ENCODE data around the gene CDADC1.
"Not testable (repeated sequence)": the region's sequence is repeated elsewhere in the genome, so short reads cannot be mapped to it uniquely, and the experiment has no call there.

Gene CDADC1

GRCh38 chr13:49238621-49239020, 9.1 kb upstream of the CDADC1 start:
- DNase-seq (ENCODE audit: low read depth) = no peak

DNA sequence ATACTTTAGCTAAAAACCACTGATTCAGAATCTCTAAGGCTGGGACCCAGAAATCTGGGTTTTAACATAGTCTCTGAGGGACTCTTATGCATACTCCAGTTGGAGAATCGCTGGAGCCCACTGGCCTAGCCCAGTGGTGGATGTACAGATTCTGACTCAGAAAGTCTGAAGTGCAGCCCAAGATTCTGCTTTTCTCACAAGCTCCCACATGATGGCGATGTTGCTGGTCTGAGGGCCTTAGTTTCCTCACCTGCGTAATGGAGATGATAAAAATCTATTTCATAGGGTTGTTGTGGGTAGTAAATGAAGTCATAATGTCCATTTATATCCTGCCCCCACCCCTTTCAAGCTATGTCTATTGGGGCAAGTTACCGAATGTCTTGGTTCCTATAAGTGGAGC, 7.7 kb upstream of the CDADC1 start:
- DNase-seq (ENCODE audit: low read depth) = no peak

- no peak for DNase-seq (ENCODE audit: low read depth)
Measured at GRCh38 chr13:49241296-49241695, 6.4 kb upstream of the CDADC1 start.

GRCh38 chr13:49245101-49245500, 2.6 kb upstream of the CDADC1 start:
- DNase-seq (ENCODE audit: low read depth) = no peak

DNA sequence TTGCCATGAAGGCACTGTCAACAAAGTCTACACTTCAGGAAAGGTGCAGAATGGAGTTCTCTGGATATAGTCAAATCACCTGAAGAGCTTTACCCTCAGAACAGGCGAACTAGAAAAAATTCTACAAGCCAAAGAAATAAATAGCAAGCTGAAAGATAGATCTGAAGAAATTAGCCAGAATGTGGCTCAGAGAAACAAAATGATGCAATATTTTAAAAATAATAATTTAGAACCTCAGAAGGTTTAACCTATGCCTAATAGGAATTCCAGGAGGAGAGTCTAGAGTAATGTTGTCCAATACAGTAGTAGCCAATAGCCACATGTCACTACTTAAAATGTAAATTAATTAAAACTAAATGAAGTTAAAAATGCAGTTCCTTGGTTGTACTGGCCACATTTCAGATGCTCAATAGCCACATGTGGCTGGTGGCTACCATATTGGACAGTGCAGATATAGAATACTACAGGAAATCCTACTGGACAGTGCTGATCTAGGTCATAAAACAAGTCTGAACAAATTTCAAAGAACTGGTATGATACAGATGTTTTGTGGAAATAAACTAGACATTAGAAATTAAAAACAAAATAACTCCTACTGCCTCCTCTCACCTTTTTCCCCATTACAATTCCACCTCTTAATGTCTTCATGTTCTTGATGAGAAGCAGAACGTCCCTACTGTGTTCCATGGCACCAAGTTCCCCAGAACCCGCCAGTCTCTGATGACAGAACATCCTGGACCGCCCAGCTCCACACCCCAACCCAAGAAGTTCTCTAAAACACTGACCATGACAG, 679 bp upstream of the CDADC1 start:
- DNase-seq (ENCODE audit: low read depth) = no peak

- no peak for DNase-seq (ENCODE audit: low read depth)
Measured at GRCh38 chr13:49248622-49249002, 887 bp downstream of the CDADC1 start.

- no peak for DNase-seq (ENCODE audit: low read depth)
Measured at GRCh38 chr13:49251326-49251725, 3.6 kb downstream of the CDADC1 start.

DNA sequence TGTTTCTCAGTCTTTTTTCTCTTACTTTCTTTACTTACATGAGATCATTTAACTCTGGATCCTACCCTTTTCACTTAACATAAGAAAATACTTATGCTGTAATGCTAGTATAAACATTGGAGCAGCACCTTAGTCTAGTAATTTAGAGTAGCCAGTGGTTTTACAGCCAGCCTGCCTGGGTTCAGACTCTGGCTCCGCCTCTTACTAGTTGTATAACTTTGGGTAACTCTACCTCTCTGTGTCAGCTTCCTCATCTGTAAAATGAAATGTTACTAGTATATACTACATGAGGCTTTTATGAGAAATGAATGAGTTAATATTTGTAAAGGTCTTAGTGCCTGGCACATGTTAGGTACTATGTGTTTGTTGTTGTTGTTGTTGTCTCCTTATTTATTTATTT, 5.6 kb downstream of the CDADC1 start:
- DNase-seq (ENCODE audit: low read depth) = no peak

DNA sequence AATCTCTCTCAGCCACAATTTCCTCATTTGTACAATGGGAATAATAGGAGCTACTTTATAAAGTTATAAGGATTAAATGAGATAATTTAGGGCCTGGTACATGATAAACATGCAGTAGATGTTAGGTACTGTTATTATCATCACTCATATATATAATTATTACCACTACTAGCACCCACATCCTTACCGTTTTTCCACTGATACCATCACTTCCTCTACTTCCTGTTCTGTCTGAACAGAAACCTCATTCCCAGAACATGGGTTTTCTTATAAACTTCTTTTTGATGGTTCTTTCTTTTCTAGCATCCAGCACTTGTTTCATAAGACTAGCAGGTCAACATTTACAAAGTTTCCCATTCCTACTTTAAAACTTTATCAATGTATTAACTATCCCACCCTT, 6.3 kb downstream of the CDADC1 start:
- no peak for DNase-seq (ENCODE audit: low read depth)

DNA sequence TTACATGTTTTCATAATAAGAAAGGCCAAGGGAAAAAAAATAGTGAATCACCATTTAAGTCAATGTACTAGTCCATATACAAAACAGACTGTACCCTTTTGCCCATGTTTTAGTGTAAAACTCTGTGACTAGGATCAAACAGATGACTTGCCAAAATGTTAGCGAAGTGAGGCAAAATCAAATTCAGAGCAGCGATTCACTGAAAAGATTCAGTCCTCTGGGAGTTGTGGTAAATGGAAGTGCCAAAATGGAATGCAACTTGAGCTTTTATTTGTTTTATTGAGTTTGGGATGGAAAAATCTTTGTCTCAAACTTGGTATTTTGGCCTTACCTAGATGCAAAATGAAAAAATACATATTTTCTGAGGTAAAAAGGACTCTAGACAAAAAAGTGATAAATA, 9.1 kb downstream of the CDADC1 start:
- DNase-seq (ENCODE audit: low read depth) = no peak

- DNase-seq (ENCODE audit: low read depth) = no peak
Measured at GRCh38 chr13:49258089-49258796, 10.5 kb downstream of the CDADC1 start.

- no peak for DNase-seq (ENCODE audit: low read depth)
Measured at GRCh38 chr13:49259586-49259985, 11.9 kb downstream of the CDADC1 start.

DNA sequence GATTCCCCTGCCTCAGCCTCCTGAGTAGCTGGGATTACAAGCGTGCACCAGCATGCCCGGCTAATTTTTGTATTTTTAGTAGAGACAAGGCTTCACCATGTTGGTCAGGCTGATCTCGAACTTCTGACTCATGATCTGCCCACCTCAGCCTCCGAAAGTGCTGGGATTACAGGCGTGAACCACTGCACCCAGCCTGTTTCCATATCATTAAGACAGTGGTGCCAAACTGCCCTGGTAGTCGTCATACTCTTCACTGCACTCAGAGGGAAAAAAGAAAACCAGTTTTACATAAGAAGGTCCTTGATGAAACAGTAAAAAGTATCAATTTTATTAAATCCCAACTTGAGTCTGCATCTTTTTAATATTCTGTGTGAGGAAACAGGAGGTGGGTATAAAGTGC, 14.9 kb downstream of the CDADC1 start:
- DNase-seq (ENCODE audit: low read depth) = no peak

DNA sequence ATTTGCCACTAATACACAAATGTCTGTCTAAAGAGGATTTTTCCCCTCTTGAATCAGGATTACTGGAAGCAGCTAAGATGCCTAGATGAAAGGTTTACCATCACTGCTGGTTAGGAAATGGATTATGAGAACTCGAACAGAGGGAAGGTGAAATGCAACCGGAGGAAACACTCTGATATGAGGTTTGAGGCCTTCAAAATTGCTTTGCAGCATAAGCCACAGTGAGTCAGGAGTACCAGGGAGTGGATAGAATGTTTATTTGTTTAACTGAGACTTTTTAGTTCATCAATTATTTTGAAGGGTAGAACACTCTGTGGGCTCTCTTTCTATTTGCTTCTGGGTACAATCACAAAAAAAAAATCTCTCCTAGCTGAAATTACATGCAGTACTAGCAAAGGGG, 18.1 kb downstream of the CDADC1 start:
- DNase-seq (ENCODE audit: low read depth) = no peak

- DNase-seq (ENCODE audit: low read depth) = no peak
Measured at GRCh38 chr13:49271264-49271663, 23.5 kb downstream of the CDADC1 start.

- DNase-seq (ENCODE audit: low read depth) = no peak
Measured at GRCh38 chr13:49272296-49272695, 24.6 kb downstream of the CDADC1 start.

GRCh38 chr13:49278211-49278610, 30.5 kb downstream of the CDADC1 start:
- no peak for DNase-seq (ENCODE audit: low read depth)

- DNase-seq (ENCODE audit: low read depth) = no peak
Measured at GRCh38 chr13:49279112-49279511, 31.4 kb downstream of the CDADC1 start.

DNA sequence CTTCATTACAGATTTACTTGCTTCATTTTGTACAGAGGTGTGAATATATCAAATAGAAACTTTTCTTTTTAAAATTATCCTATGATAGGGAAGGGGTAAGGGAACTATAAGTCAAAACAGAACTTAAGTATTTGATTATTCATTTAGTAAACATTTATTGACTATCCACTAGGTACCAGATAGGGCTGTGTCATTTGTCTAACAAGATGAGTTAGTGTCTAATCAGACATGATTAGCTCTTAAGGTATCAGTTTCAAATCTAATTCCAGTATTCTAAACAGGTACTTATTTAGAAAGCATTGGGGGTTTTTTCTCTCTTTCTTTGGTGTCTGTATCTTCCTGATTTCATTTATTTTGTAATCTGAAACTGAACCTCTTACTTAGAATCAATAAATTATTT, 32.2 kb downstream of the CDADC1 start:
- no peak for DNase-seq (ENCODE audit: low read depth)

DNA sequence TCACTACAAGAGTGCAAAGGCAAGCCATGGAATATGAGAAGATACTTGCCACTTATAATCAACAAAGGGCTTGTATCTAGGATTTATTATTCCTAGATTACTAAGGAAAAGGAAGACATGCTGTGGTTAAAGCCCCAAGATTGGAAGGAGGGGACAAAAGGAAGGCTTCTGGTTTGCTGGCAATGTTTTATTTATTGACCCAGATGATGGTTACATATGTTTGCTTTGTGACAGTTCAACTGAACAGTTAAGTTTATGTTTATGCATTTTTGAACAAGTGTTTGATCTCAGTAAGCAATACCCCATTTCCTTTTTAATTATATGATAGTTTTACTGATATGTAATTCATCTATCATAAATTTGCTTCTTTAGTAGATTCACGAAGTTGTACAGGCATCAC, 40.3 kb downstream of the CDADC1 start:
- DNase-seq (ENCODE audit: low read depth) = no peak

- no peak for DNase-seq (ENCODE audit: low read depth)
Measured at GRCh38 chr13:49288458-49288857, 40.7 kb downstream of the CDADC1 start.

DNA sequence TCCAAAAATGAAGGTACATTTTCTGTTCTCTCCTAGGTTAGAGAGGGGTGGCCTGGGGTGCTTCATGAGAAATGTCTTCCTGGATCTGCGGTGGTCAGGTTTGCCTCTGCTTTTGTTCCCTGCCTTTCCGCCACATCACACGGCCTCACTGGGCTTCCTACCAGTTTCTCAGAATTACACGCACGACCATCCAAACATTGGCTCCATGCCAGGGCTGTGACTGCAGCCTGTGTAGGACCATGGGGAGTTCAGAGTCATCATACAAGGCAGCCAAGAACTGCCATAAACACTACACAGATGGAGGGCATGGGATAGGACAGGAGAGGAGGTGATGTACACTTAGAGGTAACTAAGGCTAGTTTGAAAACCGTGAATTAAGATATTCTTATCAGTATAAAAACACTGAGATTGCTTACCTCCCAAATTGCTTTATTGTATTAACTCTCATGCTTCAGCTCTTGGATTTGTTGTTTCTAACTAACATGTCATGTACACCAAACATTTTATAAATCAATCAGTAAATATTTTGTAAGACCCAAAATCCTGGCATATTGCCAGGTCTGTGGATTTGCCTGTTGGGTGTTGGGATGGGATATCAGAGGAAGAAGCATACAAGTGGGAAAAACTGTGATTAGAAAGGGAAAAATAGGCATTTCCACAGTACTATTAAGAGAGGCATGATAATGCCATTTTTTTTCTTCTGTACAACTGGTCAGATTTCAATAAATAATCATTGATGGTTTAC, 45.2 kb downstream of the CDADC1 start:
- no peak for DNase-seq (ENCODE audit: low read depth)

GRCh38 chr13:49294723-49295122, 47.0 kb downstream of the CDADC1 start:
- not testable (repeated sequence) for DNase-seq (ENCODE audit: low read depth)

All from stimulated activated CD8-positive, alpha-beta memory T cell treated with anti-CD3 and anti-CD28 coated beads, Interleukin-15, amount 100 ng/mL, for 24 hours (primary cell).